H1 (cell line): Measurements from ENCODE around the gene ZNF584. TPM values are rescaled to one million over a fixed set of nuclear protein-coding genes. Genes with fewer than 3 reads are reported as not detected.

Experiments used
- CTCF ChIA-PET: fragments of 300-600 bp; sonication (Branson Sonifier 250); formaldehyde crosslinking; loops from one replicate; lab custom pipeline; 2021; ENCODE audit not compliant: partially characterized antibody; lab: Charles Lee
- POLR2A ChIA-PET: fragments of 300-600 bp; sonication (Branson Sonifier 250); formaldehyde crosslinking; loops from one replicate; lab custom pipeline; 2021; ENCODE audit warnings: inconsistent platforms; ENCODE audit not compliant: partially characterized antibody; lab: Charles Lee
- DNase-seq, 2 experiments: peaks; one replicate each; pipeline versions ENCODE4 v3.0.0 to v3.0.0-alpha.2; 2010 to 2022; ENCODE audit warnings: low spot score in 2 of 2, low read depth in 1 of 2, mixed read lengths in 1 of 2
- FAIRE-seq: peaks from 2 replicates; lab custom pipeline; 2011; peaks lifted over from hg19 to GRCh38; lab: Jason Lieb, UNC
- H2AFZ ChIP-seq: 2 replicates; pipeline ENCODE4 v1.8.1; 2012; ENCODE audit warnings: low read length, inconsistent platforms
- H2AK5ac ChIP-seq: 2 replicates; pipeline ENCODE4 v1.6.1; 2013; ENCODE audit warnings: low read depth, low read length
- H2BK120ac ChIP-seq: replicated peaks from 2 replicates; pipeline ENCODE3; 2013; ENCODE audit warnings: low read depth, low read length, inconsistent platforms
- H2BK12ac ChIP-seq: 2 replicates; pipeline ENCODE4 v1.6.1; 2013; ENCODE audit warnings: low read depth, low read length
- H2BK15ac ChIP-seq: 2 replicates; pipeline ENCODE4 v1.6.1; 2013; ENCODE audit warnings: low read length
- H2BK20ac ChIP-seq: 2 replicates; pipeline ENCODE4 v1.6.1; 2013; ENCODE audit warnings: low read length
- H2BK5ac ChIP-seq: 2 replicates; pipeline ENCODE4 v1.6.1; 2013; ENCODE audit warnings: low read depth, low read length
- H3K14ac ChIP-seq: 2 replicates; pipeline ENCODE4 v1.6.1; 2013; ENCODE audit warnings: inconsistent platforms; ENCODE audit not compliant: insufficient read length
- H3K18ac ChIP-seq: 2 replicates; pipeline ENCODE4 v1.6.1; 2013; ENCODE audit warnings: low read length; ENCODE audit errors: extremely low read depth
- H3K23ac ChIP-seq: 2 replicates; pipeline ENCODE4 v1.6.1; 2013; ENCODE audit warnings: inconsistent platforms; ENCODE audit not compliant: insufficient read length
- H3K23me2 ChIP-seq: 2 replicates; pipeline ENCODE4 v1.6.1; 2013; ENCODE audit warnings: low read depth, low read length
- H3K27ac ChIP-seq: 2 replicates; pipeline ENCODE4 v1.6.1; 2011; ENCODE audit warnings: low read depth, low read length, inconsistent platforms
- H3K27me3 ChIP-seq, 4 experiments: replicated peaks in 1 of 4; 1 replicate in 1 of 4; 2 replicates in 3 of 4; pipeline versions ENCODE4 v1.6.1 to v1.8.1; 2011 to 2013; ENCODE audit warnings: low read length in 3 of 4, mild to moderate bottlenecking in 3 of 4, inconsistent platforms in 2 of 4, mixed read lengths in 2 of 4, moderate library complexity in 1 of 4; ENCODE audit not compliant: control insufficient read depth in 3 of 4, insufficient read depth in 3 of 4; ENCODE audit errors: extremely low read depth in 1 of 4
- H3K36me3 ChIP-seq, 4 experiments: 2 replicates each; pipeline versions ENCODE4 v1.6.1 to v1.8.1; 2011 to 2013; ENCODE audit warnings: mild to moderate bottlenecking in 4 of 4, low read length in 3 of 4, moderate library complexity in 2 of 4, control low read depth in 1 of 4, inconsistent platforms in 1 of 4; ENCODE audit not compliant: insufficient read depth in 4 of 4, control insufficient read depth in 2 of 4
- H3K4ac ChIP-seq: replicated peaks from 2 replicates; pipeline ENCODE3; 2013; ENCODE audit warnings: low read length, low read depth, mixed read lengths, inconsistent platforms; ENCODE audit not compliant: insufficient read length
- H3K4me1 ChIP-seq, 4 experiments: replicated peaks in 1 of 4; 1 replicate in 1 of 4; 2 replicates in 3 of 4; pipeline versions ENCODE4 v1.6.1 to v1.8.1; 2011 to 2013; ENCODE audit warnings: low read length in 3 of 4, inconsistent platforms in 2 of 4, mixed read lengths in 1 of 4; ENCODE audit not compliant: insufficient read depth in 4 of 4, control insufficient read depth in 3 of 4
- H3K4me2 ChIP-seq, 2 experiments: 2 replicates each; pipeline versions ENCODE4 v1.6.1 to v1.8.1; 2011 to 2013; ENCODE audit warnings: low read depth in 2 of 2, low read length in 2 of 2, control low read depth in 1 of 2, inconsistent platforms in 1 of 2, mild to moderate bottlenecking in 1 of 2; ENCODE audit not compliant: insufficient read depth in 1 of 2
- H3K4me3 ChIP-seq, 4 experiments: fragments of 200-600, 300-600 bp in 1 of 4; sonication (generic), shearing (Covaris generic), sonication (Bioruptor Twin) in 1 of 4; 2 replicates each; pipeline versions ENCODE4 v1.5.1 to v1.8.1; 2011 to 2016; ENCODE audit warnings: low read length in 4 of 4, low read depth in 3 of 4, control low read depth in 2 of 4, inconsistent platforms in 2 of 4, mild to moderate bottlenecking in 2 of 4, mixed read lengths in 1 of 4, moderate library complexity in 1 of 4; ENCODE audit not compliant: insufficient read depth in 2 of 4; ENCODE audit errors: extremely low read depth in 1 of 4
- H3K56ac ChIP-seq: replicated peaks from 2 replicates; pipeline ENCODE3; 2013; ENCODE audit warnings: low read depth, mild to moderate bottlenecking, mixed read lengths, low read length, inconsistent platforms; ENCODE audit not compliant: insufficient read length
- H3K79me1 ChIP-seq: 2 replicates; pipeline ENCODE4 v1.6.1; 2013; ENCODE audit warnings: low read depth, low read length, control low read depth
- H3K79me2 ChIP-seq, 2 experiments: 2 replicates each; pipeline versions ENCODE4 v1.6.1 to v1.8.1; 2012 to 2013; ENCODE audit warnings: low read length in 2 of 2, mild to moderate bottlenecking in 2 of 2, inconsistent platforms in 1 of 2; ENCODE audit not compliant: insufficient read depth in 2 of 2, control insufficient read depth in 1 of 2
- H3K9ac ChIP-seq, 4 experiments: replicated peaks in 1 of 4; 1 replicate in 1 of 4; 2 replicates in 3 of 4; pipeline versions ENCODE4 v1.6.1 to v1.8.1; 2011 to 2013; ENCODE audit warnings: low read depth in 3 of 4, low read length in 3 of 4, control low read depth in 2 of 4, mild to moderate bottlenecking in 2 of 4, moderate library complexity in 2 of 4, inconsistent platforms in 1 of 4; ENCODE audit errors: extremely low read depth in 1 of 4
- H3K9me3 ChIP-seq, 2 experiments: 2 replicates each; pipeline versions ENCODE4 v1.6.1 to v1.8.1; 2012 to 2013; ENCODE audit warnings: mild to moderate bottlenecking in 2 of 2, moderate library complexity in 2 of 2, control low read depth in 1 of 2, inconsistent platforms in 1 of 2, low read depth in 1 of 2, low read length in 1 of 2, mixed read lengths in 1 of 2; ENCODE audit not compliant: insufficient read depth in 2 of 2
- H4K20me1 ChIP-seq, 2 experiments: replicated peaks in 1 of 2; 2 replicates each; pipeline versions ENCODE3 to v1.8.1; 2011 to 2013; ENCODE audit warnings: inconsistent platforms in 2 of 2, low read length in 2 of 2, mild to moderate bottlenecking in 1 of 2; ENCODE audit not compliant: insufficient read depth in 2 of 2, control insufficient read depth in 1 of 2
- H4K5ac ChIP-seq: 2 replicates; pipeline ENCODE4 v1.6.1; 2013; ENCODE audit warnings: low read length, low read depth, mixed read lengths, inconsistent platforms; ENCODE audit not compliant: insufficient read length
- H4K8ac ChIP-seq: 2 replicates; pipeline ENCODE4 v1.8.0; 2013; ENCODE audit warnings: mild to moderate bottlenecking, moderate library complexity, low read length, inconsistent platforms; ENCODE audit not compliant: insufficient read depth; ENCODE audit errors: extremely low read depth
- H4K91ac ChIP-seq: replicated peaks from 2 replicates; pipeline ENCODE3; 2013; ENCODE audit warnings: low read length, mixed read lengths, inconsistent platforms; ENCODE audit not compliant: insufficient read length
- ATF2 ChIP-seq: IDR thresholded peaks from 2 replicates; pipeline ENCODE4 v1.6.1; 2012; ENCODE audit warnings: low read length, inconsistent platforms
- CHD2 ChIP-seq: IDR thresholded peaks from 2 replicates; pipeline ENCODE4 v1.6.1; 2012; ENCODE audit warnings: low read length, improper control_type of control experiment
- EP300 ChIP-seq, 2 experiments: IDR thresholded peaks; 1 replicate in 1 of 2; 2 replicates in 1 of 2; pipeline ENCODE4 v1.6.1; 2011 to 2012; ENCODE audit warnings: low read depth in 2 of 2, low read length in 2 of 2, mild to moderate bottlenecking in 2 of 2, borderline replicate concordance in 1 of 2, inconsistent platforms in 1 of 2, moderate library complexity in 1 of 2
- GTF2F1 ChIP-seq: IDR thresholded peaks from 2 replicates; pipeline ENCODE4 v1.6.1; 2012; ENCODE audit warnings: low read depth, low read length, improper control_type of control experiment, borderline replicate concordance
- HDAC2 ChIP-seq, 2 experiments: fragments of 300-600 bp in 1 of 2; sonication (generic) in 1 of 2; IDR thresholded peaks; 2 replicates each; pipeline ENCODE4 v1.6.1; 2011 to 2012; ENCODE audit warnings: low read depth in 2 of 2, low read length in 2 of 2, mild to moderate bottlenecking in 2 of 2, moderate library complexity in 2 of 2, borderline replicate concordance in 1 of 2, inconsistent platforms in 1 of 2
- RXRA ChIP-seq: IDR thresholded peaks from 2 replicates; pipeline ENCODE4 v1.6.1; 2011; ENCODE audit warnings: low read depth, mild to moderate bottlenecking, low read length, moderate library complexity; ENCODE audit not compliant: insufficient read depth
- TCF12 ChIP-seq: IDR thresholded peaks from 2 replicates; pipeline ENCODE4 v1.6.1; 2011; ENCODE audit warnings: low read depth, mild to moderate bottlenecking, low read length
- WGBS, 2 experiments: shearing (Covaris generic) in 1 of 2; methylation state at CpG; one replicate each; pipeline versions ENCODE4 v1.1.6 to v1.1.7; 2013 to 2015; ENCODE audit warnings: low lambda C conversion rate in 2 of 2, mixed read lengths in 2 of 2, inconsistent platforms in 1 of 2, low coverage in 1 of 2, missing lambda C conversion rate in 1 of 2; ENCODE audit not compliant: insufficient replicate concordance in 2 of 2, insufficient coverage in 1 of 2, insufficient read length in 1 of 2; ENCODE audit errors: extremely low coverage in 1 of 2, missing lambda C conversion rate in 1 of 2; 5-methylcytosine and 5-hydroxymethylcytosine counted together
- polyA plus RNA-seq, 7 experiments: library from polyadenylated mRNA; depleted of rRNA in 3 of 7; stranded (reverse) in 5 of 7; unstranded in 2 of 7; fragments of >200 nt in 5 of 7; fragments of 200-250 nt in 2 of 7; gene quantifications; 1 replicate in 5 of 7; 2 replicates in 1 of 7; 4 replicates in 1 of 7; pipeline versions ENCODE4 v1.2.1 to v1.2.3, GENCODE V29; 2011 to 2013; ENCODE audit warnings: missing spikeins in 2 of 7, mixed read lengths in 2 of 7
- total RNA-seq: library from RNA; stranded (reverse); fragmentation: NEBNext Ultra II Directional; extraction: Animal tissue kit (Norgen Biotek cat#: 25700); gene quantifications from 2 replicates; pipeline ENCODE4 v1.2.1, GENCODE V29; 2021

ZNF584 gene
- total and polyA plus RNA-seq, 2 of the 8 experiments (the other 6 are each of a cell fraction or from before 2014, with no cell fraction given) = 2.5 to 5.2 TPM

GRCh38 chr19:58416604-58417003, 8.2 kb downstream of the ZNF584 start:
- peaks cover 0 to 14% (median 6%) of the 10 kb centered on the region in 4 experiments; a peak in 4 of 8 replicates for H3K36me3 ChIP-seq
- WGBS, 2 experiments = 97% methylated on average over 5 of the region's 5 CpGs; no CpG with 5 or more reads in 1 of the 2 experiments
- H2BK20ac ChIP-seq = no peak overlapping the region
- no peak overlapping the region for H2BK15ac ChIP-seq
- DNase-seq (no peak), FAIRE-seq (no peak)
- no peak overlapping the region for H3K4me3 ChIP-seq
- no peak overlapping the region for H3K4ac ChIP-seq
- H2BK5ac ChIP-seq = no peak overlapping the region
- H3K23me2 ChIP-seq = no peaks in the 10 kb centered on the region
- H3K9me3 ChIP-seq = peaks cover 6 to 7% of the 10 kb centered on the region in 2 experiments; a peak in 2 of 4 replicates
- H3K79me2 ChIP-seq = no peaks in the 10 kb centered on the region
- no peak overlapping the region for H4K91ac ChIP-seq
- no peak overlapping the region for H2AK5ac ChIP-seq
- POLR2A ChIA-PET = interaction anchor here (1.6 to 2.1 kb wide), 3 partner anchors 21 to 54 kb away, joined by 4 to 8 read pairs (median 5); partner anchors contain the start of genes RNF225 and ZNF497
- H3K79me1 ChIP-seq = no peaks in the 10 kb centered on the region
- H4K5ac ChIP-seq = no peak overlapping the region
- CTCF ChIA-PET = interaction anchor here (1.1 to 1.3 kb wide), 2 partner anchors 15 to 51 kb away, joined by 3 read pairs; no protein-coding TSS in a partner anchor
- no peak overlapping the region for H3K23ac ChIP-seq
- H3K4me2 ChIP-seq = no peak overlapping the region
- H3K14ac ChIP-seq = no peak overlapping the region
- H3K27ac ChIP-seq = no peak overlapping the region
- no peak overlapping the region for H3K56ac ChIP-seq
- H3K4me1 ChIP-seq = no peaks in the 10 kb centered on the region
- no peaks in the 10 kb centered on the region for H3K27me3 ChIP-seq
- no peak overlapping the region for H2AFZ ChIP-seq
- H2BK120ac ChIP-seq = no peak overlapping the region
- H4K8ac ChIP-seq = no peak overlapping the region
- no peak overlapping the region for H3K9ac ChIP-seq
- H2BK12ac ChIP-seq = no peak overlapping the region
- TF ChIP-seq GTF2F1 = no peak
- TF ChIP-seq RXRA = no peak
- no peak for TF ChIP-seq EP300 (IDR thresholded peaks at IDR 0.05; ENCODE audit: borderline replicate concordance in 1 of 2, low read depth in 2 of 2, low read length in 2 of 2)
- no peak for TF ChIP-seq HDAC2 (IDR thresholded peaks at IDR 0.05; ENCODE audit: borderline replicate concordance in 1 of 2, low read depth in 2 of 2, low read length in 2 of 2)
- TF ChIP-seq TCF12 = no peak
- TF ChIP-seq ATF2 = no peak
- no peak for TF ChIP-seq CHD2
- no peak overlapping the region for H3K18ac ChIP-seq
- no peaks in the 10 kb centered on the region for H4K20me1 ChIP-seq
